Measurements from ENCODE around the gene PSENEN.

DNA sequence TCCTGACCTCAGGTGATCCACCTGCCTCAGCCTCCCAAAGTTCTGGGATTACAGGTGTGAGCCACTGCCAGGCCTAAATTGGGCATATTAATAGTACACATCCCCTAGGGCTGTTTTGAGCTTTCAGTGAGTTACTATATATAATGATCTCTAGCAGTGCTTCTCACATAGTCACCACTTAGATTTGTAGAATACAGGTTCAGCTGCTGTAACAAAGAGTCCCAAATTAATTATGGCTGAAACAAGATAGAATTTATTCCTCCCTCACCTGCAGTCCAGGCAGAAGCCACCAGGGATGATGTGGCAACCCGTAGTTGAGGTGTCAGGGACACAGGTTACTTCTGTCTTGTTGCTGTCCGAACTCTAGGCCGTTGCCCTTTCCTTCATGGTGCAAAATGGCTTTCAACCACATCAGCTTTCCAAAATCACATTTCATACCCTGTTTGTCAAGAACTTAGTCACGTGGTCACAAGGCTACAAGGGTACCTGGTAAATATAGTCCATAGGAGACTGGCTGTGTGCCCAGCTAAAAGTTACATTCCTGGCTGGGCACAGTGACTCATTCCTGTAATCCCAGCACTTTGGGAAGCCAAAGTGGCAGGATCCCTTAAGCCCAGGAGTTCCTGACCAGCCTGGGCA lies 15.4 kb downstream of the PSENEN start:
- TF ChIP-seq, protein P1, sequence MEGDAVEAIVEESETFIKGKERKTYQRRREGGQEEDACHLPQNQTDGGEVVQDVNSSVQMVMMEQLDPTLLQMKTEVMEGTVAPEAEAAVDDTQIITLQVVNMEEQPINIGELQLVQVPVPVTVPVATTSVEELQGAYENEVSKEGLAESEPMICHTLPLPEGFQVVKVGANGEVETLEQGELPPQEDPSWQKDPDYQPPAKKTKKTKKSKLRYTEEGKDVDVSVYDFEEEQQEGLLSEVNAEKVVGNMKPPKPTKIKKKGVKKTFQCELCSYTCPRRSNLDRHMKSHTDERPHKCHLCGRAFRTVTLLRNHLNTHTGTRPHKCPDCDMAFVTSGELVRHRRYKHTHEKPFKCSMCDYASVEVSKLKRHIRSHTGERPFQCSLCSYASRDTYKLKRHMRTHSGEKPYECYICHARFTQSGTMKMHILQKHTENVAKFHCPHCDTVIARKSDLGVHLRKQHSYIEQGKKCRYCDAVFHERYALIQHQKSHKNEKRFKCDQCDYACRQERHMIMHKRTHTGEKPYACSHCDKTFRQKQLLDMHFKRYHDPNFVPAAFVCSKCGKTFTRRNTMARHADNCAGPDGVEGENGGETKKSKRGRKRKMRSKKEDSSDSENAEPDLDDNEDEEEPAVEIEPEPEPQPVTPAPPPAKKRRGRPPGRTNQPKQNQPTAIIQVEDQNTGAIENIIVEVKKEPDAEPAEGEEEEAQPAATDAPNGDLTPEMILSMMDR (IDR thresholded peaks at IDR 0.05): no peak
- TF ChIP-seq POLR2A (IDR thresholded peaks at IDR 0.05): no peak
